GM19452 (cell line): Measurements from ENCODE around the gene PARP14.
"Not testable (repeated sequence)": the region's sequence is repeated elsewhere in the genome, so short reads cannot be mapped to it uniquely, and the experiment has no call there.

Experiments used
- ATAC-seq: cut with Tn5 transposase; IDR thresholded peaks from one replicate; pipeline ENCODE4 v1.9.1; 2021; ENCODE audit not compliant: unreplicated experiment

The PARP14 gene

DNA sequence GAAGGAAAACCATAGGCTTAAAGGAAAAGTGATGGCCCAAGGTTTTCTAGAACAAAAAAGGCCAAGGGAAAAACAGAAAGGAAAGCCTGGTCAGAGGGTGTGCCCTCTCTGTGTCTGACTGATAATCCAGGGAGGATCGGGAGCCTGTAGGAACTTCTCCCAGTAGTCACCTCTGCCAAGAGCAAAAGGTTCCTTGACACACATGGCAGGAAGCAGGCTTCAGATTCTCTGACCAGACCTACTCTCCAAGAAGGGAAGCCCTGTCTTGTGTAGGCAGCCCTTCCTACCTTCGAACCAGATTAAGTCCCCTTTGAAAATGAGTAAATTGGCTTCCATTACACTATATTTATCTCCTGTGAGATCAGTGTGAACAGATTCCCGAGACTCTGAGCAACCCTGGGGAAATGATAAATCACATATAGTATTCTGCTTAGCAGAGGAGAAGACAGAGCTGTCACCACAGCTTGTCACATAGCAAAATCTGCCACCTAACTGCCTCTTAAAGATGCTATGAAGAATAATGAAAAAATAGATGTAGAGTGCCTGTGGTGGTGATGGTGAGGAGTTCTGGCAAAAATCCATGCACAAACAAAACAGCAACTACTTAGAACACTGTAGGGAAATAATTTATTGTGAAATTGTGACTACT is 38.8 kb downstream of the PARP14 start:
- no peak for ATAC-seq

- no peak for ATAC-seq
Observed at GRCh38 chr3:122725106-122725505, 44.5 kb downstream of the PARP14 start.

- ATAC-seq = no peak
Observed at GRCh38 chr3:122727294-122727693, 46.7 kb downstream of the PARP14 start.

GRCh38 chr3:122727766-122728165 is 47.1 kb downstream of the PARP14 start:
- ATAC-seq = no peak

GRCh38 chr3:122728186-122728585 is 47.5 kb downstream of the PARP14 start:
- ATAC-seq = no peak

DNA sequence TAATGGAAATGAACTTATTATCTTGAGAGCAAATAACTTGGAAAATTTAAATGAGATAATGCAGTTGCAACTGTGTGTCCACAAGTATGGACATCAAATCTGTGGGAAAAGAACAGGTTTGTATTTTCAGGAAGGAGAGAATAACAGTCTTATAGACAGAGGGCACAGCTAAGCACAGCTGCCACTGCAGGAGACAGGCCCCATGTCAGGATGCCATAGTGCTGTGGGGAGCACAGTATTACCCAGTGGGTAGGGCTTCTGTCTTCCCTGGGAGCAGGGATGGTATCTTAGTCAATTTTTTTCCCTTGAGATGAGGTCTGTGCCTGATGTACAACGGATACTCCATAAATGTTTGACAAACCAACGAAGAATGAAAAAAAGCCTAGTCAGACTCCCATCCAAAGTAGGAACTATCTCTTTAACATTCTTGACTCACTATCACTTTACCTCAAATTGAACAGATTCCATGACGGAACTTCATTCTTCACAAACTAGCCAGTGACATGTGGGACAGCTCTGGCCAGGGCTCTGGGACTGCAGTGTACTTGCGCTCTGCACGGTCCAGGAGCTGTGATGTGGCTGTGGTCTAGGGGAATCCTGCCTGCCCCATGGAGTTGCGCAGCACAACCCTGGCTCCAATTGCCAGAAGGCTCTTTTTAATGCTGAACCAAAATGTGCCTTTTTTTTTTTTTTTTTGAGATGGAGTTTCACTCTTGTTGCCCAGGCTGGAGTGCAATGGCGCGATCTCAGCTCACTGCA is 48.3 kb downstream of the PARP14 start:
- no peak for ATAC-seq

- ATAC-seq = no peak
Observed at GRCh38 chr3:122730240-122730639, 49.6 kb downstream of the PARP14 start.

DNA sequence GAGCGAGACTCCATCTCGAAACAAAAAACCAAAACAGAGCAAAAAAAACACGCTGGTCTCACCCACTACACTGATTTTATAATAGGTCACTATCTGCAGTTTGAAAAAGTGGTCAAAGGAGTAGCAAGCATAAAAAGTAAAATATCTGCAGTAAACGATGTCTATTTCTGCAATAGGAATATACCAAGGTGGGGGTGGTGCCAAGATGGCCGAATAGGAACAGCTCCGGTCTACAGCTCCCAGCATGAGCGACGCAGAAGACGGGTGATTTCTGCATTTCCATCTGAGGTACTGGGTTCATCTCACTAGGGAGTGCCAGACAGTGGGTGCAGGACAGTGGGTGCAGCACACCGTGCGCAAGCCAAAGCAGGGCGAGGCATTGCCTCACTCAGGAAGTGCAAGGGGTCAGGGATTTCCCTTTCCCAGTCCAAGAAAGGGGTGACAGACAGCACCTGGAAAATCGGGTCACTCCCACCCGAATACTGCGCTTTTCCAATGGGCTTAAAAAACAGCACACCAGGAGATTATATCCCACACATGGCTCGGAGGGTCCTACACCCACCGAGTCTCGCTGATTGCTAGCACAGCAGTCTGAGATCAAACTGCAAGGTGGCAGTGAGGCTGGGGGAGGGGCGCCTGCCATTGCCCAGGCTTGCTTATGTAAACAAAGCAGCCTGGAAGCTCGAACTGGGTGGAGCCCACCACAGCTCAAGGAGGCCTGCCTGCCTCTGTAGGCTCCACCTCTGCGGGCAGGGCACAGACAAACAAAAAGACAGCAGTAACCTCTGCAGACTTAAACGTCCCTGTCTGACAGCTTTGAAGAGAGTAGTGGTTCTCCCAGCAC is 52.3 kb downstream of the PARP14 start:
- not testable (repeated sequence) for ATAC-seq

GRCh38 chr3:122739172-122739571 is 58.5 kb downstream of the PARP14 start:
- ATAC-seq = no peak

DNA sequence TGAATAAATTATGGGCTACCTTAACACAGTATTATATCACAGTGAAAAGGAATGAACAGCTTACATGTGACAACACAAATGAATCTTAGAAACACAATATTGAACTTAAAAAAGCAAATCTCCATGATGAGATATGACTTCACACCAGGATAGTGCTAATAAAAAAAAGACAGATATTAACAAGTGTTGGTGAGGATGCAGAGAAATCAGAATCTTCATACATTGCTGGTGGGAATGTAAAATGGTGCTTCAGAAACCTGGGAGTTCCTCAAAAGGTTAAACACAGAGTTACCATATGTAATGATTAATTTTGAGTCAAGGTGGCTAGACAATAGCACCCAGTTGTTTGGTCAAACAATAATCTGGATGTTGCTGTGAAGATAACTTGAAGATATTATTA is 61.6 kb downstream of the PARP14 start:
- ATAC-seq = no peak

DNA sequence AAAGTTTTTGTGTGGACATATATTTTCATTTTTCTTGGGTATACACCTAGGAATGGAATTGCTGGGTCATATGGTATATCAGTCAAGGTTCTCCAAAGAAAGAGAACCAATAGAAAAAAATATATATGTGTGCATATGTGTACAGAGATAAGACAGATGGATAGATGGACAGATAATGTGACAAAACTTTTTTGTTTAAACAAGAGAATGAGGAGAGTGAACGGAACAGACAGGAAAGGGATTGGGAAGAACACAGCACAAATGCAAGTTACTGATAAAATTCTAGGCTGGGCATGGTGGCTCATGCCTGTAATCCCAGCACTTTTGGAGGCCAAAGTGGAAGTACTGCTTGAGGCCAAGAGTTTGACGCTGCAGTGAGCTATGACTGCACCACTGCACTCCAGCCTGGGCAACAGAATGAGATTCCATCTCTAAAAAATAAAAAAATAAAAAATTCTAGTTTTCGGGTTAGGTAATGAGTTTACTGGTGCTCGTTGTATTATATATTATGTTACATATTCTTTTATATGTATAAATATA is 63.0 kb downstream of the PARP14 start:
- no peak for ATAC-seq

- no peak for ATAC-seq
Observed at GRCh38 chr3:122745369-122746021, 64.9 kb downstream of the PARP14 start.

DNA sequence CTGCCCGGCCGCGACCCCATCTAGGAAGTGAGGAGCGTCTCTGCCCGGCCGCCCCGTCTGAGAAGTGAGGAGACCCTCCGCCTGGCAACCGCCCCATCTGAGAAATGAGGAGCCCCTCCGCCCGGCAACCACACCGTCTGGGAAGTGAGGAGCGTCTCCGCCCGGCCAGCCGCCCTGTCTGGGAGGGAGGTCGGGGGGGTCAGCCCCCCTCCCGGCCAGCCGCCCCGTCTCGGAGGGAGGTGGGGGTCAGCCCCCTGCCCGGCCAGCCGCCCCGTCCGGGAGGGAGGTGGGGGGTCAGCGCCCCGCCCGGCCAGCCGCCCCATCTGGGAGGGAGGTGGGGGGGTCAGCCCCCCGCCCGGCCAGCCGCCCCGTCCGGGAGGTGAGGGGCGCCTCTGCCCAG is 66.7 kb downstream of the PARP14 start:
- not testable (repeated sequence) for ATAC-seq

- no peak for ATAC-seq
Observed at GRCh38 chr3:122748347-122748746, 67.7 kb downstream of the PARP14 start.

GRCh38 chr3:122754929-122755328 is 74.3 kb downstream of the PARP14 start:
- peak; percentile 66 for ATAC-seq

DNA sequence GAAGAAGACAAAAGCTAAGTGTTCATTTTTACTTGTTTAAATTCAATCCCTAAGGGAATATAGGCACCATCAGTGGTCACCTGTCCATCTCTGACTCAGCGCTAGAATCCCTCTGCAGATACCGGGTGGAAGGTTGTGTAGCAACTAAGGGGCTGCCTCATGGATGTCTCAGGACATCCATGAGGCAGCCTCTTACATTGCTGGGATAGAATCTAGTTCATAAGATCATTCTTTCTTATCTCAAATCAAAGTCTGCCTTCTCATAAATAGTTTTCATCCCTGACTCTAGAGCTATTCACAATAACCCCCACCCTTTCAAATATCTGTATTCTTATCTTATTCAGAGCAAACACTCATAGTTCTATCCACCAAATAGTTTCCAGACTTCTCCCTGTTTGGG is 74.9 kb downstream of the PARP14 start:
- ATAC-seq = no peak

DNA sequence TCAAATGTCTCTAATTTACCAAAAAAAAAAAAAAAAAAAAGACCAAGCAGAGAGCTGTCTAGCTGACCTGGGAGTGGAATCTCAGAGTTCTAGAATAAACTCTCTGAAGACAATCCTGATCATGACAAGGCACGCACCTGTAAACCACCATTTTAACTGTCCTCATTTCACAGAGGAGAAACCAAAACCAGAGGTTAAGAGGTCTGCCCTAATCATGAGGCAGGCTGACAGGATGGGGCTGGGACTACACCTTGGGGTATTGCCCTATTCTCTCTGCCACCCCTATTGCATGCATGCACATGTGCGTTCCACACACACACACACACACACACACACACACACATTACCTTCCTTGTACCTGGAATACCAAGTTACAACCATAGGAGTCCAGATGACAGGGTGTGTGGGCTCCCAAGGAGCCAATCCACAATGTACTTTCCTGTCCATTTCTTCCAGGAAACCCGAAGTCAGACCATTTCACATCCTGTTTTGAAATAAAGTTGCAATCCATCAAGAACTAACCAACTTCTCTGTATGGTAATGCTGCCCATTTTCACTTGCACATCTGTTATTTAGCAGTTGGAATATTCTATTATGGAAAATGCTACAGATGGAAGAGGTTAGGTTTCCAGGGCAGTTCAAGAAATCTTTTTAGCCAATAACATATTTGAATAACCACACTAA is 78.4 kb downstream of the PARP14 start:
- no peak for ATAC-seq

GRCh38 chr3:122760453-122761271 is 80.0 kb downstream of the PARP14 start:
- ATAC-seq = no peak

GRCh38 chr3:122766430-122766829 is 85.8 kb downstream of the PARP14 start:
- ATAC-seq = no peak
